Inflammatory macrophage (primary cell): Measurements from ENCODE around the gene KCNK3.

Experiments
- DNase-seq, 2 donors: peaks; one replicate each; pipeline ENCODE4 v3.0.0-alpha.2; 2020 to 2022

The KCNK3 gene

DNA sequence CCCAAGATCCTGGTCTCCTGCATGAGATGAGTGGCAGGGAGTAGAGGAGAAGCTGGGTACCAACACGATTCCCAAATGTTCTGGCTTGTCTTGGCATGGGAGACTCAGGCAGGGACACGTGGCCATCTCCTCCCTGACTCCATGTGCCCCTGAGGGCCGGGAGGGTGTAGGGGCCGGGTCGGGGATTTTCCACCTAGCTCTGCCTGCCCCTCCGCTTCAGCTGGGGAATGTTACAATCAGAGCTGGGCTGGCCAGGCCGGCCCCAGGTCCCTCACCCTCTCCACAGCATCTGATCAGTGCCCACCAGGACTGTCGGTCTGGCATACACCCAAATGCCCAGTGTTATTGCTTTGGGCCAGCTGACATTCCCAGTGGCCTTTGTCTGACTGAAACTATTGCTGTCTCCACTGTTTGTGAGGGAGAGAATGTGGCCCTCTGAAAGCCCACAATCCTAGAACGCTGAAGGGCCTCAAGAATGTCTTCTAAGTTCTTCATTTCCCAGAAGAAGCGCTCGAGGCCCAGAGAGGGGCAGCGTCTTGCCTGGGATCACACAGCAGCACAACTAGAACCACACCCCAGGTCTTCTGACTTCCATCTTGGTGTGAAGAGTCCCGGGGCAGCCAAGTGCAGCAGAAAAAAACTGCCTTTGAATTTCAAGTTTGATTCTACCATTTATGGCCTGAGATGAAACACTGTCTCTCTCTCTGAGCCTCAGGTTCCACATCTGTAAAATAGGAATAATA lies 23.2 kb downstream of the KCNK3 start:
- no peak for DNase-seq

DNA sequence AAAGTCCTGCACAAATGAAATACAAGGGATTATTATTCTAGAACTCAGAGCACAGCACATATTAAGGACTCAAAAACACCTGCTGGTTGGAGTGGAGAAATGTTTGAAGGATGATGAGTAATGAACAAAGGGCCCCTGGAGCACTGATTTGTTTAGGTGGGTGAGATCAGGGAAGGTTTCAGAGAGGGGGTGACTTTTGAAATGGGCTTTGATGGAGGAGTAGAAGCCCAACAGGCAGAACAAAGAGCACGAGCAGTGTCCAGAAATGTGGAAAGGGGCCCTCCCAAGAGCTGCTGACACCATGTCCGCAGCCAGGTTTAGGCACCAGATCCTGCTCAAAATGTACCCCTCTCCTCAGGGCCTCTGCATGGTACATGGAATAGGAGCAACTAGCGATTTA lies 23.8 kb downstream of the KCNK3 start:
- DNase-seq, result no peak

GRCh38 chr2:26716769-26717168 lies 24.2 kb downstream of the KCNK3 start:
- DNase-seq, result no peak

GRCh38 chr2:26717362-26717761 lies 24.8 kb downstream of the KCNK3 start:
- DNase-seq, result no peak

- no peak for DNase-seq
Observed at GRCh38 chr2:26718949-26719686, 26.6 kb downstream of the KCNK3 start.

GRCh38 chr2:26720322-26721114 lies 28.0 kb downstream of the KCNK3 start:
- DNase-seq, result no peak

DNA sequence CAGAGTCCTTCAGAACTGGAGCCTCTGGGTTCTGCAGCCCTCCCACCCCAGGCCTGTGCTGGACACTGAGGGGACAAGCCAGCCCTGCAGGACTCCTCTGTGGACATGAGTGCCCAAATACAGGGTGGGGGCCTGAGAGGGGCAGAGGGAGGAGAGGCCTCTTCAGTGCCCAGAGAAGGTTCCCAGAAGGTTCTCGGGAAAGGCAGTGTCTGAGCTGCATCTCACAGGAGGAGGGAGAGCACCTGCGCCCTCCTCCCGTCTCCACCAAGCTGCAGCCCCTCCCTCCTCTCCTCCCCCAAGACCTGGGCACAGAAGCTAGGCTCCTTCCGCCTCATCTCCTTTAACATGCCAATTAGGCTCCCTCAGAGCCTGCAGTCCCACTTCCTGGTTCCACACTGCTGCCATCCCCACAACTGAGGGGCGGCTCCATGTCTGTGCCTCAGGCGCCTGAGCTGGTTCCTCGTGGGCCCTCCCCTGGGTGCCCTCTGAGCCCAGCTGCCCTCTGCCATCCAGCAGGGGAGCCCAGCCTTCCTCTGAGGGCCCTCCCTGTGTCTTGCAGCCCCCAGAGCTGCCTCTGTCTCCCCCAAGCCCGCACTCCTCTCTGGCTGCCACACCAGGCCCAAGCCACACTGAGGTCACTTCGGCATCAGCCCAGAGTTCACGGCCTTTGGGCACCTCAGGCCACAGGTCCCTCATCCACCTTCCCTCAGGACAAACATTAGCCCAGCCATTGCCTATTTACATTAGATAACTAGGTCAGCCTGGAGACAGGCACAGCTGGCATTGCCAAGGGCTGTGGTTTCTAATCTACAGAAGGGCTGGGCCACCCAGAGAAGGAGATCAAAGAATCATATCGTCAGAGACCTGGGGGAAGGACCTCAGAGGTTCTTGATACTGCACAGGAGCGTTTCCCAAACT lies 28.9 kb downstream of the KCNK3 start:
- no peak for DNase-seq

GRCh38 chr2:26722328-26722727 lies 29.8 kb downstream of the KCNK3 start:
- DNase-seq, result no peak

GRCh38 chr2:26722911-26723310 lies 30.4 kb downstream of the KCNK3 start:
- DNase-seq, result no peak

GRCh38 chr2:26723475-26723874 lies 31.0 kb downstream of the KCNK3 start:
- DNase-seq, result no peak

DNA sequence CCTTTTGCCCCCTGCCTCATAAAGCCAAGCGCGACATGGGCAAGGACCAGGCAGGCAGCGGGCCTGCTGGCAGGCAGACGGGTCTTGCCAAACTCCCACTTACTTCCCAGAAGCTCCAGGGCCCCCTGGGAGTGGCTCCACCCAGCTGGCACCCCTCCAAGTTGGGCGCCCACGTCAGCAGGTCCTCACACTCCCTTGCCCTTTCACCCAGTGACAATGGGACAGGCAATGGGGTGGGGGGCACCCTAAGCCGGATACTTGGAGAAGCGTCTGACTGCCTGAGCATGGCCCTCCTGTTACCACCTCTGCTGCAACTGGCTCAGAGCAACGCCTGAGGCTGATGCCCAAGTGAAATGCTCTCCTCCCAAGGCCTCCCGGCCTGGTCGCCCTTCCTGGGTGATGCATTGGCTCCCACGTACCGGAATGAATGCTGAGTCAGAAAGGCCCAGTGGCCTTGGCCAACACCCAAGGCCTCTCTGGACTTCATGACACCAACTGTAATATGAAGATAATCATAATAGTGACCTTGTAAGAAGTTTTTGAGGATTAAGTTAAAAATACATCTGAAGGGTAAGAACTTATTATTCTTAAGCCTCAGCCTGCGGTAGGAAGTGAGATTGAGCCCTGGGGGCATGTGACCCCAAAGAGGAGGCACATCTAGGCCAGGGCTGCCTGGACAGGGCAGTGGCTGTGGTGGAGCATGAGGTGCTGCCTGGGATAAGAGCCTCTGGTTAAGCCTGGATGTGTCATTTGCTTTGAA lies 31.6 kb downstream of the KCNK3 start:
- peak in 1 of 2 donors; percentile 6 for DNase-seq

DNA sequence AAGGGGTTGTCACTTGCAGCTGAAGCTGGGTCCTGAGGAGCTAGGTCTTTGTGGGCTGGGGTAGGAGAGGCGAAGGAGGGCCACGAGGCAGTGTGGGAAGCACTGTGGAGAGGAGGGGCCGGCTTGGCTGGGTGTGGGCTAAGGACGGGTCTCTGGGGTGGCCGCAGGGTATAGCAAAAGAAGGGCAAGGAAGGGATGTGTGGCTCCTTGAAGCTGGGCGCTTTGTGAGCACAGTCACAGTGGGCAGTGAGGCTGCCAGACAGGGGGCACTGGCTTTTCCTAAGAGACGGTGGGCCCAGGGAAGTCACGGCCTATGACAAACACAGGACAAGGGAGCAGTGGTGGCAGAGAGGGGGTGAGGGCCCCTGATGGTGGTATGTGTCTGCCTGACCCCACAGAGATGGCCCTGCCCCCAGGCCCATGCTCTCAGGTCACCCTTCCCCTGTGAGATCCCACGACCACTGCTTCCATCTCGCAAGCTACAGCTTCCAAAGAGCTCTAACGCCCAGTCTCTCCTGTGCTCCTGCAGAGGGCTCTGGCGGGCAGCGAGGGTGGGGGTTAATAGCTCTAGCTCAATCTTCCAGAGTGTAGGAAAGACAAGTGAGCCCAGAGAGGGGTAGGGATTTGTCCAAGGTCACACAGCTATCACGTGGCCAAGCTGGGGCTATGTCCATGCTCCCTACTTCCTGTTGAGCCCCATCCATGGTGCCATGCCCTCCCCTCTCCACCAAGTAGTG lies 32.4 kb downstream of the KCNK3 start:
- DNase-seq, result no peak

DNA sequence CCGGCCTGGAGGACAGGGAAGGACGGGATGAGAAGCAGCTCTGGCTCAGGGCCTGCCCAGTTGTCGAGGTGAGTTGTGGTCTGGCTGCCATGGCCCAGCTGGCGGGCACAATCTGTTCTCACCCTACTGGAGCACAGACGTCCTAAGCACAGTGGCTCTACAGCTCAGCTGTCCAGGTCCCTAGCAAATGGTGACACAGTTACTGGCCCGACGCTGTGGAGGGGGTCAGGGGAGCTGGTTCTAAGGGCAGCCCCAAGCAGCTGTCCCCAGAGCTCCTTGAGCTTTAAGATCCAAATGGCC lies 32.9 kb downstream of the KCNK3 start:
- no peak for DNase-seq

GRCh38 chr2:26726228-26726627 lies 33.7 kb downstream of the KCNK3 start:
- no peak for DNase-seq

- no peak for DNase-seq
Observed at GRCh38 chr2:26727641-26728561, 35.4 kb downstream of the KCNK3 start.

DNA sequence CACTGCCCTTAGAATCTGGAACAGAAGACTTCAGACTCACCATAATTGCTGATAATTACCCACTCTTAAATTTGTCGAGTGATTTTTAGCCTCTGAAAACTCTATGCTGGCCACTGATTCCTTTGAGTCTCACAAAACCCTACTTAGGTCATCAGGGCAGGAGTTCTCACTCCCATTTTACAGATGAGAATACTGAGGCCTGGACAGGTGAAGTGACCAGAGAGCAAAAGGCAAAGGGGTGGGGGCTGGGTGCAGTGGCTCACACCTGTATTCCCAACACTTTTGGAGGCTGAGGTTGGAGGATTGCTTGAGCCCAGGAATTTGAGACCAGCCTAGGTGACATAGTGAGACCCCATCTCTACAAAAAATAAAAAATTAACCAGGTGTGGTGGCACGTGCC lies 36.8 kb downstream of the KCNK3 start:
- no peak for DNase-seq

DNA sequence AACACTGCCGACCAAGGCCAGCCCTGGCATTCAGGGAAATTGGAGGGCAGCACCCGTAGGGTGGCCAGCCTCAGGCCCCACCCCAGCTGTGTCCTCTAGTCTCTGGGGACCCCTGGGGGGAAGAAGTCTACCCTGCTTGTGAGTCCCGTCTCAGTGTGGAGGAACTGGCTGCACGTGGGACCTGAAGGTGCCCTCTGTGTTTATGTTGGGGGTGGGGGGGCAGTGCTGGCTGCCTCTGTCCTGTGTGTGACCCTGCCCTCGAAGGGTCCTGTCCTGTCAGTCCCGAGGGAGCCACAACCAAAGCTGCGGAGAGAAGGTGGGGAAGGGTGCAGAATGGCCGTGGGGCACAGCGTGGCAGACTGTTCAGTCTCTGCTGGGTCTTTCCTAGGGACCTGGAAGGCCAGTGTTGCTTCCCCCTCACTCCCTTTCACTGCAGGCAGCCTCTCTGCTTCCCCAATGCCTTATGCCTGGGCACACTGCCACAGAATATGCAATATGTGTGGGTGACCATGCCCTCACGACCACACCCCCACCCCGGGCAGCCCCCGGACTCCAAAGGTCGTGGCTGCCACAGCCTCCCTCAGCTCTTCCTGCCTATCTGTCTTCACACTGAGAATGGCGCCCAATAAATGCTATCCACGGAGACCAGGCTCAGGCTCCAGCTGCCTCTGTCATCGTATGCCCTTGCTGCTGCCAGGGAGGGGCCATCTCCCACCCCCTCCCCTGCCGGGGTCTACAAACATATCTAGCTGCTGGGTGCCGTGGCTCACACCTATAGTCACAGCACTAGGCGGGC lies 38.2 kb downstream of the KCNK3 start:
- DNase-seq, result peak in 1 of 2 donors; percentile 22

GRCh38 chr2:26731714-26732113 lies 39.2 kb downstream of the KCNK3 start:
- DNase-seq, result no peak

DNA sequence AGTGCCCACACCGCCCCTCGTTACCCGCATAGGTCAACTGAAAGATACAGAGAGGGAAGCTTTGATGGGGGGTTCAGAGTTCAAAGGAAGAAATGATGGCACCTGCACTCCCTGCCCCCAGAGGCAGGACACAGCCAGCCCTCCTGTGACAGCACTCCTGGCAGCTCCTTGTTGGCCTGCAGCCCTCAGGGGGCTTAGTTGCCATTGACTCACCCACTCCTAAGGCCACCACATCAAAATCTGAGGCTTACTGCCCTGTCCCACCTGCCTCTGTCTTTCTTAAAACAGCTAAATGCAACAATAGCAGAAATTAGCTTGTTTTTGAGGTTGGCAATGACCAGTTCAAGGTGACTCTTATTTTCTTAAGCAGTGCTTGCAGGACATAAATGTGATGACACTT lies 39.9 kb downstream of the KCNK3 start:
- no peak for DNase-seq
